Measurements from ENCODE around the gene ABCD4.

Gene ABCD4

DNA sequence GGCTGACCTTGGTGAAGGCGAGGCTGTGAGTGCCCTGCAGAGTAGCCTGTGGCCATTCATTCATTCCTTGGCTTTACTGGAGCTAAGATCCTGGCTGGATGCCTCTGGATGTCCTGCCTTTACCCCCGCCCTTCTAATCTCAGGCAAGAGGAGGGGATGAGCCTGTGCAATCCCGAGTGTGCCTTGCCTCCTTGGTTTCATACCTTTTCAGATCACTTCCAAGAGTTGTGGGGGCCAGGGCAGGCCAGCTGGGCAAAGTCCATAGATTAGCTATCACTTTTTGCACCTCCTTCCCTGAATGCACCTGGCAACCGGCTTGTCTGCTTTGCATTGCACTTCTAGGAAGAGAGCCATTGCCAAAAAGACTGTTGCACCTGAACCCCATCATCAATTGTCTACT, 47.0 kb upstream of the ABCD4 start:
- H3K27ac ChIP-seq (ENCODE audit: low read depth, low read length, poor library complexity, severe bottlenecking): no peak overlapping the region
- no peaks in the 10 kb centered on the region for H3K9me2 ChIP-seq (ENCODE audit: low read depth, low read length)
- H3K27me3 ChIP-seq (ENCODE audit: insufficient read depth, low read length): no peaks in the 10 kb centered on the region; the same call in 1 of the 2 replicates
- no peaks in the 10 kb centered on the region for H3K4me1 ChIP-seq (ENCODE audit: insufficient read depth, low read length, severe bottlenecking)
- no peaks in the 10 kb centered on the region for H3K36me3 ChIP-seq (ENCODE audit: insufficient read depth, low read length)
- H2AFZ ChIP-seq (ENCODE audit: low read length): no peak overlapping the region
- H4K20me1 ChIP-seq (ENCODE audit: insufficient read depth, low read length): no peaks in the 10 kb centered on the region
- H3K4me2 ChIP-seq (ENCODE audit: low read length): no peak overlapping the region
- no peaks in the 10 kb centered on the region for H3K9me3 ChIP-seq (ENCODE audit: low read length)
- no peaks in the 10 kb centered on the region for H3K79me2 ChIP-seq (ENCODE audit: insufficient read depth, low read length)
- TF ChIP-seq EZH2 (IDR thresholded peaks at IDR 0.05; ENCODE audit: borderline replicate concordance, low read length): no peak
- TF ChIP-seq CTCF (IDR thresholded peaks at IDR 0.05; ENCODE audit: low read length): no peak
- H3K9ac ChIP-seq (ENCODE audit: low read length): no peak overlapping the region
- no peak overlapping the region for H3K4me3 ChIP-seq (ENCODE audit: low read depth, low read length, poor library complexity, severe bottlenecking)
- no peaks in the 10 kb centered on the region for H3F3A ChIP-seq (ENCODE audit: insufficient read depth, low read length)

DNA sequence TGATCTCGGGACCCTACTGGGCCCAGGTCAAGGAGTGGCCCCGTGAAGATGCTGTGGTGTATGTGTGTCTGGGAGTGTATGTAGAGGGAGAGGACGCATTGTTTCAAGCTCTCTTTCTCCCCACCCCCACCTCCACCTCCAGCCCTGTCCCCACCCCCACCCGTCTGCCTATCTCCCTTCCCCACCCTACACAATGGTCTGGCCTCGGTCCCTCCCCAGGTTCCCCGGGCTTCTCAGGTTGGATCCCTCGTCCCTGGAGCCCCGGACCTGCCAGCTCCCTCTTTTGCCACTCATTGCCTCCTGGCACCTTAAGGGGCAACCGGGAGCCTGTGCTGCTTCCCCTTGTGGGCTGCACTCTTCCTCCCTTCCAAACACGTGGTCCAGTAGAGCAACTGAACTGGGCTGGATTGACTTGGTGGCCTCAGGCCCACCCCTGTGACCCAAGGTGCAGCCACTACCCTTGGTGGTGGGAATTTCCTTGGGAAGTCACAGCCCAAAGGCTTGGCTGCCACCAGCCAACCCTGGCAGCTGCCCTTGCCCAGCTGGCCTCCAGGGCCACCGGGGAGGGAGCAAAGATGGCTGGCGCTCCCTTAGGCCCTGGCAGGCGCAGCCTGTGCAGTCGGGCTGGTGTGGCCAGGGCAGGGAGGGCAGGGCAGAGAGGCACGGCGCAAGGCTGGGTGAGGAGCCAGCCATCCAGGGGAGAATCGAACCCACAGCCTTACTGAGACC, 46.2 kb upstream of the ABCD4 start:
- no peaks in the 10 kb centered on the region for H3K9me3 ChIP-seq (ENCODE audit: low read length)
- H3K9me2 ChIP-seq (ENCODE audit: low read depth, low read length): no peaks in the 10 kb centered on the region
- no peaks in the 10 kb centered on the region for H4K20me1 ChIP-seq (ENCODE audit: insufficient read depth, low read length)
- no peaks in the 10 kb centered on the region for H3F3A ChIP-seq (ENCODE audit: insufficient read depth, low read length)
- H3K27me3 ChIP-seq (ENCODE audit: insufficient read depth, low read length): no peaks in the 10 kb centered on the region; the same call in 1 of the 2 replicates
- no peak overlapping the region for H3K9ac ChIP-seq (ENCODE audit: low read length)
- no peak overlapping the region for H3K27ac ChIP-seq (ENCODE audit: low read depth, low read length, poor library complexity, severe bottlenecking)
- no peak for TF ChIP-seq CTCF (IDR thresholded peaks at IDR 0.05; ENCODE audit: low read length)
- H3K4me1 ChIP-seq (ENCODE audit: insufficient read depth, low read length, severe bottlenecking): no peaks in the 10 kb centered on the region
- no peak overlapping the region for H3K4me3 ChIP-seq (ENCODE audit: low read depth, low read length, poor library complexity, severe bottlenecking)
- no peak overlapping the region for H2AFZ ChIP-seq (ENCODE audit: low read length)
- no peaks in the 10 kb centered on the region for H3K36me3 ChIP-seq (ENCODE audit: insufficient read depth, low read length)
- H3K79me2 ChIP-seq (ENCODE audit: insufficient read depth, low read length): no peaks in the 10 kb centered on the region
- no peak overlapping the region for H3K4me2 ChIP-seq (ENCODE audit: low read length)

DNA sequence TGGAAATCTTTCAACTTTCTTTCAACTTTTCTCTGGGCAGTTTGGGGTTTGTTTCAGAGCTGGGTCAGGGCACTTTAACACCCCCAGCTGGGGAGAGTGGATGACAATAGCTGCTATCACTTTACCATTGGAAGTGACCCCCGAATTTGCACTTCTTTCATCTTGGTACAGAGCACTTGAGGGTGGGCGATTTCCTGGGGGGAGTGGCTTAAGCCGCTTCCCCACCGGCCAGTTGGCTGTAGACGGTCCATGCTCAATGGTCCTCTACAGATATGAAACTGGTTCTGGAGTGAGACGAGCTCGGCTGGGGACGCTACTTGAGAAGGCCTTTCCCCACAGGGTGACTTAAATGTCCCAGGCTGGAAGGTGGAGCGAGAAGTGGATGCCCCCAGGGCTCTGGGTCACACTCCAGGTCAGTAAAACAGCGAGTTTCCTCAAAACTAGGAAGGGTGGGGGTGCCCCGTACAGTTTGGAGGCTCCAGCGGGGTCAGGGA, 45.6 kb upstream of the ABCD4 start, which contains the start of gene VRTN:
VRTN (plus strand) TSS at position 231 of the 494 bp plus-strand sequence. CDS start 8,313 bp downstream, outside the sequence.
- Histone ChIP-seq H3K27ac (ENCODE audit: low read depth, low read length, poor library complexity, severe bottlenecking) (no peak within 1 kb of the TSS), H3K4me1 (ENCODE audit: insufficient read depth, low read length, severe bottlenecking) (no peaks in the 10 kb centered on the region), H4K20me1 (ENCODE audit: insufficient read depth, low read length) (no peaks in the 10 kb centered on the region), H3K27me3 (ENCODE audit: insufficient read depth, low read length) (no peaks in the 10 kb centered on the region; the same call in 1 of the 2 replicates), H2AFZ (ENCODE audit: low read length) (no peak within 1 kb of the TSS), H3K9ac (ENCODE audit: low read length) (no peak within 1 kb of the TSS), H3K4me2 (ENCODE audit: low read length) (no peak within 1 kb of the TSS), H3F3A (ENCODE audit: insufficient read depth, low read length) (no peaks in the 10 kb centered on the region), H3K4me3 (ENCODE audit: low read depth, low read length, poor library complexity, severe bottlenecking) (no peak within 1 kb of the TSS), H3K9me2 (ENCODE audit: low read depth, low read length) (no peaks in the 10 kb centered on the region), H3K36me3 (ENCODE audit: insufficient read depth, low read length) (no peaks in the 10 kb centered on the region), H3K9me3 (ENCODE audit: low read length) (no peaks in the 10 kb centered on the region), H3K79me2 (ENCODE audit: insufficient read depth, low read length) (no peaks in the 10 kb centered on the region)
- TF ChIP-seq CTCF (IDR thresholded peaks at IDR 0.05; ENCODE audit: low read length) (no peak), EZH2 (IDR thresholded peaks at IDR 0.05; ENCODE audit: borderline replicate concordance, low read length) (no peak)

Data from OCI-LY1 (cell line).